Superior temporal gyrus (tissue), 1 donor: ENCODE data around the gene GRAMD1A.
"Not testable (repeated sequence)": the region's sequence is repeated elsewhere in the genome, so short reads cannot be mapped to it uniquely, and the experiment has no call there.

Source experiments
- DNase-seq: peaks from one replicate; pipeline ENCODE4 v3.0.0-alpha.2; 2016; ENCODE audit errors: extremely low spot score

GRAMD1A gene

GRCh38 chr19:34999498-35000337 is at the start of gene GRAMD1A:
GRAMD1A (plus strand) TSS chr19:35000323; CDS start chr19:35000479, 156 bp downstream.
- DNase-seq, result peak; percentile 80

GRCh38 chr19:34953092-34953491 is 47.0 kb upstream of the GRAMD1A start:
- no peak for DNase-seq

GRCh38 chr19:34957830-34958751 is 42.0 kb upstream of the GRAMD1A start:
- DNase-seq, result no peak

- no peak for DNase-seq
These were observed 41.1 kb upstream of the GRAMD1A start for GRCh38 chr19:34959021-34959420.

- DNase-seq, result no peak
These were observed 39.9 kb upstream of the GRAMD1A start for GRCh38 chr19:34960103-34960805.

- DNase-seq, result no peak
These were observed 39.0 kb upstream of the GRAMD1A start for GRCh38 chr19:34960940-34961679.

- DNase-seq, result no peak
These were observed 38.1 kb upstream of the GRAMD1A start for GRCh38 chr19:34961775-34962686.

GRCh38 chr19:34962687-34963572 is 37.2 kb upstream of the GRAMD1A start:
- peak; percentile 10 for DNase-seq

- DNase-seq, result peak; percentile 40
These were observed 36.3 kb upstream of the GRAMD1A start, which contains the start of gene ZNF792 for GRCh38 chr19:34963573-34964406. ZNF792 (minus strand) TSS chr19:34964229; CDS start chr19:34963662, 567 bp downstream.

- DNase-seq, result no peak
These were observed 35.5 kb upstream of the GRAMD1A start for GRCh38 chr19:34964598-34964997.

- DNase-seq, result not testable (repeated sequence)
These were observed 34.6 kb upstream of the GRAMD1A start for GRCh38 chr19:34965505-34965904.

GRCh38 chr19:34967551-34967950 is 32.6 kb upstream of the GRAMD1A start:
- no peak for DNase-seq

- no peak for DNase-seq
These were observed 30.4 kb upstream of the GRAMD1A start for GRCh38 chr19:34969721-34970120.

- DNase-seq, result not testable (repeated sequence)
These were observed 29.8 kb upstream of the GRAMD1A start for GRCh38 chr19:34970185-34970780.

GRCh38 chr19:34972163-34972705 is 27.9 kb upstream of the GRAMD1A start:
- no peak for DNase-seq

GRCh38 chr19:34974646-34975045 is 25.5 kb upstream of the GRAMD1A start:
- DNase-seq, result no peak

- no peak for DNase-seq
These were observed 25.1 kb upstream of the GRAMD1A start for GRCh38 chr19:34975056-34975455.
